Right lobe of liver (tissue), 6 donors: ENCODE results near the gene CHN2. TPM values are rescaled to one million over a fixed set of nuclear protein-coding genes. Genes with fewer than 3 reads are reported as not detected.

ENCODE experiments used
- ATAC-seq, 4 donors: fragments of 200-7000 bp; cut with Tn5 transposase; one replicate each; pipeline ENCODE4 v1.9.1; 2020; ENCODE audit warnings: mild to moderate bottlenecking in 4 of 4, moderate library complexity in 4 of 4
- DNase-seq, 3 donors: peaks; one replicate each; pipeline ENCODE4 v3.0.0-alpha.2; 2020
- H3K27ac ChIP-seq, 3 donors: fragments of 200-600 bp; one replicate each; pipeline ENCODE4 v1.8.0; 2022
- H3K27me3 ChIP-seq, 2 donors: fragments of 200-600 bp; one replicate each; pipeline ENCODE4 v1.8.0; 2022
- H3K36me3 ChIP-seq, 4 donors: fragments of 200-600 bp; sonication (generic) in 1 of 4; one replicate each; pipeline versions ENCODE4 v1.5.1 to v1.8.0; 2017 to 2022; ENCODE audit warnings: control low read depth in 1 of 4
- H3K4me1 ChIP-seq, 4 donors: fragments of 200-600 bp; sonication (generic) in 1 of 4; one replicate each; pipeline versions ENCODE4 v1.5.1 to v1.8.0; 2017 to 2022; ENCODE audit warnings: control low read depth in 1 of 4
- H3K4me3 ChIP-seq, 3 donors: fragments of 200-600 bp; one replicate each; pipeline ENCODE4 v1.8.0; 2022
- H3K9me3 ChIP-seq, 4 donors: fragments of 200-600 bp; sonication (generic) in 1 of 4; one replicate each; pipeline versions ENCODE4 v1.5.1 to v1.8.0; 2017 to 2022; ENCODE audit warnings: control low read depth in 1 of 4
- POLR2A ChIP-seq: fragments of 450-650 bp; IDR thresholded peaks from one replicate; pipeline ENCODE4 v1.6.1; 2017; ENCODE audit warnings: antibody characterized with exemption, mild to moderate bottlenecking
- WGBS: methylation state at CpG from one replicate; pipeline ENCODE4 v1.1.6; 2018; ENCODE audit warnings: low coverage, low lambda C conversion rate; ENCODE audit not compliant: insufficient coverage; ENCODE audit errors: missing lambda C conversion rate; 5-methylcytosine and 5-hydroxymethylcytosine counted together
- intact Hi-C, 2 donors: fragments of 100-400 bp; cut with DNase I; formaldehyde crosslinking; loops; one replicate each; pipeline versions ENCODE4 v1.11.2 to v1.14.1; 2022
- total RNA-seq, 6 experiments: library from RNA; depleted of rRNA in 2 of 6; stranded (reverse); fragments of >200 nt in 2 of 6; fragmentation: NEBNext Ultra II Directional in 3 of 6; extraction: Animal tissue kit (Norgen Biotek cat#: 25700) in 3 of 6; gene quantifications; one replicate each; pipeline versions ENCODE4 v1.1.0 to v1.2.4, GENCODE V29; 2016 to 2023
- TF ChIP-seq, protein P1 (sequence below), 4 donors: fragments of 200-600 bp in 3 of 4; fragments of 450-650 bp in 1 of 4; IDR thresholded peaks; one replicate each; pipeline versions ENCODE4 v1.5.1 to v1.8.0; 2016 to 2022; ENCODE audit warnings: antibody characterized with exemption in 4 of 4, mild to moderate bottlenecking in 2 of 4
- donor health status: DM: no; HTN: yes; CAD: no.
- donor health status: DM: no; HTN: no; CAD: no.
- donor health status: DM: no; HTN: no; CAD: no.
- donor health status: DM: no; HTN: yes; CAD: no.
- donor health status: DM: no; HTN: yes; CAD: no.

CHN2 gene
- total RNA-seq, 6 experiments from 2014 or later = 20.1 to 57.7 (median 31.5) TPM

DNA sequence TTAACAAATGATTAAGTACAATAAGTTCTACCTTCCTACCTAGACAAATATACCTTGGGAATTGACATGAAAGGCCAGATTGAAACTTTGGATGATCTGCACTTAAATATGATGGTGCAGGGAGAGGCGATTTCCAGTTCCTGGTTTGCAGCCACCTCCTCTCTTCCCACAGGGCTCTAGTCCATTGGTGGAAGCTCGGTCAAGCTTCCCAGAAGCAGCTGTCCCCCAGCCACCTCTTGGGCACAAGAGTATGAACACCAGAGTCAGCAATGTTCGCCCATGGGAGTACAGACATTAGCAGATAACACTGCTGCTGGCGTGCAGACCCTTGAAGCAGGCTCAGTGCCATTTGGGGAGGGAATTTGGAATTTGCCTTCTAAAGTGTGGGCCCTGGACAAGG, 46.8 kb upstream of the CHN2 start:
- DNase-seq = no peak
- WGBS = no CpG with 5 or more reads among the region's 4 CpGs
- no peak overlapping the region for H3K27ac ChIP-seq

DNA sequence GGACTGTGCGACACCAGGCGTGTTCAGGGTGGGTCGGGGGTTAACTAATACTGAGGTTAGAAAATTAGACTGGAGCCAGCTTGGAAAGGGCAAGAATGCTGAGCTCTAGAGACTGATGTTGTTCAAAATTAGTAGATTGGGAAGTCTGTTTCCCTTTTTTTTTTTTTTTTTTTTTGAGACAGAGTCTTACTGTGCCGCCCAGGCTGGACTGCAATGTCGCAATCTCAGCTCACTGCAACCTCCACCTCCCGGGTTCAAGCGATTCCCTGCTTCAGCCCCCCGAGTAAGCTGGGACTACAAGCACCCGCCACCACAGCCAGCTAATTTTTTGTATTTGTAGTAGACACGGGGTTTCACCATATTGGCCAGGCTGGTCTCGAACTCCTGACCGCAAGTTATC, 45.5 kb upstream of the CHN2 start:
- peaks cover 0 to 6% (median 0%) of the 10 kb centered on the region in 4 donors for H3K4me1 ChIP-seq
- WGBS = 85% methylated on average over 9 of the region's 12 CpGs
- no peak overlapping the region for H3K4me3 ChIP-seq
- H3K9me3 ChIP-seq = no peaks in the 10 kb centered on the region
- no peaks in the 10 kb centered on the region for H3K27me3 ChIP-seq
- DNase-seq = no peak
- intact Hi-C loops = no loop called here
- H3K27ac ChIP-seq = no peak overlapping the region
- H3K36me3 ChIP-seq = no peaks in the 10 kb centered on the region
- TF ChIP-seq, protein P1, sequence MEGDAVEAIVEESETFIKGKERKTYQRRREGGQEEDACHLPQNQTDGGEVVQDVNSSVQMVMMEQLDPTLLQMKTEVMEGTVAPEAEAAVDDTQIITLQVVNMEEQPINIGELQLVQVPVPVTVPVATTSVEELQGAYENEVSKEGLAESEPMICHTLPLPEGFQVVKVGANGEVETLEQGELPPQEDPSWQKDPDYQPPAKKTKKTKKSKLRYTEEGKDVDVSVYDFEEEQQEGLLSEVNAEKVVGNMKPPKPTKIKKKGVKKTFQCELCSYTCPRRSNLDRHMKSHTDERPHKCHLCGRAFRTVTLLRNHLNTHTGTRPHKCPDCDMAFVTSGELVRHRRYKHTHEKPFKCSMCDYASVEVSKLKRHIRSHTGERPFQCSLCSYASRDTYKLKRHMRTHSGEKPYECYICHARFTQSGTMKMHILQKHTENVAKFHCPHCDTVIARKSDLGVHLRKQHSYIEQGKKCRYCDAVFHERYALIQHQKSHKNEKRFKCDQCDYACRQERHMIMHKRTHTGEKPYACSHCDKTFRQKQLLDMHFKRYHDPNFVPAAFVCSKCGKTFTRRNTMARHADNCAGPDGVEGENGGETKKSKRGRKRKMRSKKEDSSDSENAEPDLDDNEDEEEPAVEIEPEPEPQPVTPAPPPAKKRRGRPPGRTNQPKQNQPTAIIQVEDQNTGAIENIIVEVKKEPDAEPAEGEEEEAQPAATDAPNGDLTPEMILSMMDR (IDR thresholded peaks at IDR 0.05) = no peak
- TF ChIP-seq POLR2A = no peak
- ATAC-seq = peak in 1 of 4 donors; percentile 7

More for the DNA sequence above, 46.8 kb upstream of the CHN2 start:
- intact Hi-C loops = no loop called here
- ATAC-seq = peak in 3 of 4 donors; percentile 8 to 16 (median 15)
- H3K9me3 ChIP-seq = no peaks in the 10 kb centered on the region
- H3K4me3 ChIP-seq = no peak overlapping the region
- H3K36me3 ChIP-seq = no peaks in the 10 kb centered on the region
- peaks cover 0 to 6% (median 0%) of the 10 kb centered on the region in 4 donors for H3K4me1 ChIP-seq
- H3K27me3 ChIP-seq = no peaks in the 10 kb centered on the region
- no peak for TF ChIP-seq POLR2A
- TF ChIP-seq, protein P1 (IDR thresholded peaks at IDR 0.05) = no peak

DNA sequence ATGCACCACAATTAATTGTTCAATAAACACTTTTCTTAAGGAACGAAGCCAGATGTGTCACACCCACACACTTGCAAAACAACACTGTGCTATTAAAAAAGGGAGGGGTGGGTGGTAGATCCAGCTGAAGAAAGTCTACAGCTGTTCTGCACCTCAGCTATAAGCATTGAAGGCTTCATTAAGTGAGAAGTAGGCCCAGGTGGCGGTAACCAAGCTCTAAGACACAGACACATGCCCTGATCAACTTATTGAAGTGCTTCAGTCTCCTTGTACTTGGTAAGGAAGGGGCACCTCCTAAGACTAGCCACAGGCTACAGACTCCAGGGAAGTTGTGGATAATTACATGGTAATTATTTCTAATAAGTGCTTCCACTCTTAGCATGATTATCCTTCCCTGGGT, 43.7 kb upstream of the CHN2 start:
- no peak for DNase-seq
- 70% methylated on average over 2 of the region's 2 CpGs for WGBS
- H3K4me3 ChIP-seq = no peak overlapping the region
- no peaks in the 10 kb centered on the region for H3K36me3 ChIP-seq
- intact Hi-C loops = no loop called here
- H3K27me3 ChIP-seq = no peaks in the 10 kb centered on the region
- no peak for ATAC-seq
- no peaks in the 10 kb centered on the region for H3K9me3 ChIP-seq
- H3K4me1 ChIP-seq = peaks cover 0 to 6% (median 0%) of the 10 kb centered on the region in 4 donors
- no peak for TF ChIP-seq POLR2A
- TF ChIP-seq, protein P1 (IDR thresholded peaks at IDR 0.05) = no peak
- no peak overlapping the region for H3K27ac ChIP-seq

DNA sequence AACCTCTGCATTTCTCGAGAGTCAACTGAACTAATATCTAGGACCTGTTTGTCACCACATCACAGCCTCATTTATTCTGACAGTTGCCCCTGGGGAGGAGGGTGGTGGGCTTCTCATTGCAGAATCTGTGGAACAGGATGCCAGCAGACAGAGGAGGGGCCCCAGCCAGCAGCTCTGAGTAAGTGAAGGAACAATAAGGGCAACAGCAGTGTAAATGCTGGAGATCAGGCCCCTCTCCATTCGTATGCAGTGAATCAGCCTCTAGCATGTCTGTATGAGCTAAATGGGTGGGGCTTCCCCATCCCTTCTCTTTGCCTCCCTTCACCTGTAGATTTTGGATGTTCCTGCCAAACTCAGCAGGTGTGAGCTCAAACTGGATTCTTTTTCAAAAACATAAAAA, 40.5 kb upstream of the CHN2 start:
- H3K4me3 ChIP-seq = no peak overlapping the region
- no peak for DNase-seq
- H3K36me3 ChIP-seq = no peaks in the 10 kb centered on the region
- H3K9me3 ChIP-seq = no peaks in the 10 kb centered on the region
- 94% methylated on average over 2 of the region's 2 CpGs for WGBS
- H3K4me1 ChIP-seq = no peaks in the 10 kb centered on the region
- no peak for TF ChIP-seq POLR2A
- TF ChIP-seq, protein P1 (IDR thresholded peaks at IDR 0.05) = no peak
- intact Hi-C loops = no loop called here
- no peaks in the 10 kb centered on the region for H3K27me3 ChIP-seq
- ATAC-seq = no peak
- no peak overlapping the region for H3K27ac ChIP-seq
